ENCODE measurements around the gene BIRC3. TPM values are rescaled to one million over a fixed set of nuclear protein-coding genes. Genes with fewer than 3 reads are reported as not detected.
A peak's percentile ranks its signal among the peaks of the same experiment; 100 is the strongest.
"Not testable (repeated sequence)": the region's sequence is repeated elsewhere in the genome, so short reads cannot be mapped to it uniquely, and the experiment has no call there.

The BIRC3 gene
- total RNA-seq, 1 donor from 2014 or later = 0.36 TPM

- no peak for TF ChIP-seq CTCF (IDR thresholded peaks at IDR 0.05; ENCODE audit: unreplicated experiment)
- Mint-ChIP-seq H3K36me3 (ENCODE audit: insufficient read depth) (no peaks in the 10 kb centered on the region), H3K27ac (no peak overlapping the region), H3K27me3 (no peaks in the 10 kb centered on the region), H3K4me1 (ENCODE audit: low read depth) (peaks cover 1% of the 10 kb centered on the region), H3K9me3 (ENCODE audit: low read depth) (no peaks in the 10 kb centered on the region), H3K4me3 (ENCODE audit: low read depth) (no peak overlapping the region)
- no peak for DNase-seq (ENCODE audit: low spot score, unreplicated experiment)
Measured at GRCh38 chr11:102338479-102339010, 21.3 kb downstream of the BIRC3 start.

- not testable (repeated sequence) for H3K4me3 Mint-ChIP-seq (ENCODE audit: low read depth); H3K36me3 Mint-ChIP-seq (ENCODE audit: insufficient read depth); H3K9me3 Mint-ChIP-seq (ENCODE audit: low read depth); H3K27me3 Mint-ChIP-seq; DNase-seq (ENCODE audit: low spot score, unreplicated experiment); H3K27ac Mint-ChIP-seq
- peaks cover 14% of the 10 kb centered on the region for H3K4me1 Mint-ChIP-seq (ENCODE audit: low read depth)
Measured at GRCh38 chr11:102341311-102341710, 24.0 kb downstream of the BIRC3 start.

- peak; percentile 74 for TF ChIP-seq CTCF (IDR thresholded peaks at IDR 0.05; ENCODE audit: unreplicated experiment)
- Mint-ChIP-seq H3K4me1 (ENCODE audit: low read depth) (peaks cover 16% of the 10 kb centered on the region), H3K4me3 (ENCODE audit: low read depth) (no peak overlapping the region), H3K9me3 (ENCODE audit: low read depth) (no peaks in the 10 kb centered on the region), H3K27me3 (no peaks in the 10 kb centered on the region), H3K27ac (no peak overlapping the region), H3K36me3 (ENCODE audit: insufficient read depth) (no peaks in the 10 kb centered on the region)
- DNase-seq (ENCODE audit: low spot score, unreplicated experiment) = peak; percentile 49
Measured at GRCh38 chr11:102341844-102342318, 24.6 kb downstream of the BIRC3 start.

- no peaks in the 10 kb centered on the region for H3K27me3 Mint-ChIP-seq
- H3K27ac Mint-ChIP-seq = no peak overlapping the region
- H3K4me1 Mint-ChIP-seq (ENCODE audit: low read depth) = peaks cover 26% of the 10 kb centered on the region
- H3K36me3 Mint-ChIP-seq (ENCODE audit: insufficient read depth) = no peaks in the 10 kb centered on the region
- no peak for TF ChIP-seq CTCF (IDR thresholded peaks at IDR 0.05; ENCODE audit: unreplicated experiment)
- no peaks in the 10 kb centered on the region for H3K9me3 Mint-ChIP-seq (ENCODE audit: low read depth)
- H3K4me3 Mint-ChIP-seq (ENCODE audit: low read depth) = no peak overlapping the region
- no peak for DNase-seq (ENCODE audit: low spot score, unreplicated experiment)
Measured at GRCh38 chr11:102343809-102344208, 26.5 kb downstream of the BIRC3 start.

GRCh38 chr11:102345904-102346303 lies 28.6 kb downstream of the BIRC3 start:
- H3K27ac Mint-ChIP-seq = peak overlapping the region; percentile 98
- H3K36me3 Mint-ChIP-seq (ENCODE audit: insufficient read depth) = peaks cover 5% of the 10 kb centered on the region
- peaks cover 34% of the 10 kb centered on the region for H3K4me1 Mint-ChIP-seq (ENCODE audit: low read depth)
- H3K4me3 Mint-ChIP-seq (ENCODE audit: low read depth) = peak overlapping the region; percentile 97
- no peak for TF ChIP-seq CTCF (IDR thresholded peaks at IDR 0.05; ENCODE audit: unreplicated experiment)
- H3K27me3 Mint-ChIP-seq = no peaks in the 10 kb centered on the region
- DNase-seq (ENCODE audit: low spot score, unreplicated experiment) = no peak
- H3K9me3 Mint-ChIP-seq (ENCODE audit: low read depth) = no peaks in the 10 kb centered on the region

- H3K36me3 Mint-ChIP-seq (ENCODE audit: insufficient read depth) = peaks cover 7% of the 10 kb centered on the region
- DNase-seq (ENCODE audit: low spot score, unreplicated experiment) = no peak
- no peaks in the 10 kb centered on the region for H3K27me3 Mint-ChIP-seq
- H3K9me3 Mint-ChIP-seq (ENCODE audit: low read depth) = no peaks in the 10 kb centered on the region
- no peak for TF ChIP-seq CTCF (IDR thresholded peaks at IDR 0.05; ENCODE audit: unreplicated experiment)
- peak overlapping the region; percentile 98 for H3K27ac Mint-ChIP-seq
- peaks cover 34% of the 10 kb centered on the region for H3K4me1 Mint-ChIP-seq (ENCODE audit: low read depth)
- peak overlapping the region; percentile 97 for H3K4me3 Mint-ChIP-seq (ENCODE audit: low read depth)
Measured at GRCh38 chr11:102346456-102346747, 29.1 kb downstream of the BIRC3 start.
